ENCODE results near the gene ITGA2.

The ITGA2 gene

DNA sequence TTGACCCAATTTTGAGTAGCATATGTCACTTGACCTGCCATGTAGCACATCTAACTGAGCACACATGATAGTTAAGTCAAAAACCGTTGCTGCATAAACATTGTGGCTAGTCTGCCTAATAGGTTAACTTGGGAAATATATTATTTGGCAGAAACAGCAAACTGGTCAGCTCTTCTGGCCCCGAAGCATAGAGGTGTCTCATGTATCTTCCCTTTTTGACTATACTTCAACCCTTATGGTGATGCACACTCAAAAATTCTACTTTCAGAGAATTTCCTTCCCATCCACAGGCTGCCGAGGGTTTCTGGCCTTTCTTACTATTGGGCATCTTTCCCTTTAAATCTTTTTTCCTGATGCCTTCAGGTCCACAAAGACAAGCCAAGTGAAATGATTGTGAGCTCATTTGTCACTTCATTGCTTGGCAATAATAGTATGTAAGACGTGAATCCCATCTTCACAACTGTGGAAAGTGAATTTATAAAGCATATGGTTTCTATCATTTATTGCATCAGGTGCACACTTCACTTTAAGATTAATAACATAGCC, 79.2 kb downstream of the ITGA2 start:
- TF ChIP-seq TOX (CRISPR knock-in tag; IDR thresholded peaks at IDR 0.05; ENCODE audit: borderline replicate concordance) (no peak), OSR1 (CRISPR knock-in tag; IDR thresholded peaks at IDR 0.05) (no peak), ARNTL (CRISPR knock-in tag; IDR thresholded peaks at IDR 0.05; ENCODE audit: borderline replicate concordance, low read depth) (no peak), PPARA (CRISPR knock-in tag; IDR thresholded peaks at IDR 0.05; ENCODE audit: borderline replicate concordance) (no peak), ISL1 (CRISPR knock-in tag; IDR thresholded peaks at IDR 0.05) (no peak), ZFP30 (CRISPR knock-in tag; IDR thresholded peaks at IDR 0.05) (no peak), GLIS3 (CRISPR knock-in tag; IDR thresholded peaks at IDR 0.05) (no peak), RARB (CRISPR knock-in tag; IDR thresholded peaks at IDR 0.05) (no peak), ZNF8 (CRISPR knock-in tag; IDR thresholded peaks at IDR 0.05) (no peak), ESRRG (CRISPR knock-in tag; IDR thresholded peaks at IDR 0.05) (no peak), ZFP3 (CRISPR knock-in tag; IDR thresholded peaks at IDR 0.05) (no peak)
- TF ChIP-seq, protein P1, sequence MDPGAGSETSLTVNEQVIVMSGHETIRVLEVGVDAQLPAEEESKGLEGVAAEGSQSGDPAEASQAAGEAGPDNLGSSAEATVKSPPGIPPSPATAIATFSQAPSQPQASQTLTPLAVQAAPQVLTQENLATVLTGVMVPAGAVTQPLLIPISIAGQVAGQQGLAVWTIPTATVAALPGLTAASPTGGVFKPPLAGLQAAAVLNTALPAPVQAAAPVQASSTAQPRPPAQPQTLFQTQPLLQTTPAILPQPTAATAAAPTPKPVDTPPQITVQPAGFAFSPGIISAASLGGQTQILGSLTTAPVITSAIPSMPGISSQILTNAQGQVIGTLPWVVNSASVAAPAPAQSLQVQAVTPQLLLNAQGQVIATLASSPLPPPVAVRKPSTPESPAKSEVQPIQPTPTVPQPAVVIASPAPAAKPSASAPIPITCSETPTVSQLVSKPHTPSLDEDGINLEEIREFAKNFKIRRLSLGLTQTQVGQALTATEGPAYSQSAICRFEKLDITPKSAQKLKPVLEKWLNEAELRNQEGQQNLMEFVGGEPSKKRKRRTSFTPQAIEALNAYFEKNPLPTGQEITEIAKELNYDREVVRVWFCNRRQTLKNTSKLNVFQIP (CRISPR knock-in tag; IDR thresholded peaks at IDR 0.05; ENCODE audit: borderline replicate concordance, low read depth): no peak
- TF ChIP-seq, protein P2, sequence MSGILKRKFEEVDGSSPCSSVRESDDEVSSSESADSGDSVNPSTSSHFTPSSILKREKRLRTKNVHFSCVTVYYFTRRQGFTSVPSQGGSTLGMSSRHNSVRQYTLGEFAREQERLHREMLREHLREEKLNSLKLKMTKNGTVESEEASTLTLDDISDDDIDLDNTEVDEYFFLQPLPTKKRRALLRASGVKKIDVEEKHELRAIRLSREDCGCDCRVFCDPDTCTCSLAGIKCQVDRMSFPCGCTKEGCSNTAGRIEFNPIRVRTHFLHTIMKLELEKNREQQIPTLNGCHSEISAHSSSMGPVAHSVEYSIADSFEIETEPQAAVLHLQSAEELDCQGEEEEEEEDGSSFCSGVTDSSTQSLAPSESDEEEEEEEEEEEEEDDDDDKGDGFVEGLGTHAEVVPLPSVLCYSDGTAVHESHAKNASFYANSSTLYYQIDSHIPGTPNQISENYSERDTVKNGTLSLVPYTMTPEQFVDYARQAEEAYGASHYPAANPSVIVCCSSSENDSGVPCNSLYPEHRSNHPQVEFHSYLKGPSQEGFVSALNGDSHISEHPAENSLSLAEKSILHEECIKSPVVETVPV (CRISPR knock-in tag; IDR thresholded peaks at IDR 0.05): no peak
- no peak for ATAC-seq

DNA sequence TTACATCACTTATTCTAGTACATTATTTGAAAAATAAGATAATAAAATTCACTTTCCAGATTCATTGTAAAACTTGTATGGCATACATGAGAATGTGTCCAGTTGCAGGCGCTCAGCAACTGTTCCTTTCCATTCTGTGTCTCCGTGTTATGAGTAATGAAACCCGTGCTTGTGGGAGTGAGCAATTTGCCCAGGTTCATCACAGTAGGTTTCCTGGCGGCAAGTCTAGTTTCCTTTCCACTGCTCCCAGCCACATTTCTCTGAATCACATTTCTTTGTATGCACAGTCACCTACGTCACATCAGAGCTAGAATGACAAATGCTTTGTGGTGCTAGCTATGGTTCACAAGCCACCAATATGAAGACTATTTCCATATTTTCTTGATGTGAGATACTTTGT, 80.5 kb downstream of the ITGA2 start:
- no peak for ATAC-seq
- TF ChIP-seq ZNF8 (CRISPR knock-in tag; IDR thresholded peaks at IDR 0.05): no peak
- TF ChIP-seq PPARA (CRISPR knock-in tag; IDR thresholded peaks at IDR 0.05; ENCODE audit: borderline replicate concordance): no peak
- TF ChIP-seq GLIS3 (CRISPR knock-in tag; IDR thresholded peaks at IDR 0.05): no peak
- TF ChIP-seq TCF4 (CRISPR knock-in tag; IDR thresholded peaks at IDR 0.05; ENCODE audit: borderline replicate concordance): no peak
- no peak for TF ChIP-seq SNAI2 (CRISPR knock-in tag; IDR thresholded peaks at IDR 0.05)
- no peak for TF ChIP-seq RARB (CRISPR knock-in tag; IDR thresholded peaks at IDR 0.05)
- no peak for TF ChIP-seq ZNF70 (CRISPR knock-in tag; IDR thresholded peaks at IDR 0.05)
- TF ChIP-seq, protein P3, sequence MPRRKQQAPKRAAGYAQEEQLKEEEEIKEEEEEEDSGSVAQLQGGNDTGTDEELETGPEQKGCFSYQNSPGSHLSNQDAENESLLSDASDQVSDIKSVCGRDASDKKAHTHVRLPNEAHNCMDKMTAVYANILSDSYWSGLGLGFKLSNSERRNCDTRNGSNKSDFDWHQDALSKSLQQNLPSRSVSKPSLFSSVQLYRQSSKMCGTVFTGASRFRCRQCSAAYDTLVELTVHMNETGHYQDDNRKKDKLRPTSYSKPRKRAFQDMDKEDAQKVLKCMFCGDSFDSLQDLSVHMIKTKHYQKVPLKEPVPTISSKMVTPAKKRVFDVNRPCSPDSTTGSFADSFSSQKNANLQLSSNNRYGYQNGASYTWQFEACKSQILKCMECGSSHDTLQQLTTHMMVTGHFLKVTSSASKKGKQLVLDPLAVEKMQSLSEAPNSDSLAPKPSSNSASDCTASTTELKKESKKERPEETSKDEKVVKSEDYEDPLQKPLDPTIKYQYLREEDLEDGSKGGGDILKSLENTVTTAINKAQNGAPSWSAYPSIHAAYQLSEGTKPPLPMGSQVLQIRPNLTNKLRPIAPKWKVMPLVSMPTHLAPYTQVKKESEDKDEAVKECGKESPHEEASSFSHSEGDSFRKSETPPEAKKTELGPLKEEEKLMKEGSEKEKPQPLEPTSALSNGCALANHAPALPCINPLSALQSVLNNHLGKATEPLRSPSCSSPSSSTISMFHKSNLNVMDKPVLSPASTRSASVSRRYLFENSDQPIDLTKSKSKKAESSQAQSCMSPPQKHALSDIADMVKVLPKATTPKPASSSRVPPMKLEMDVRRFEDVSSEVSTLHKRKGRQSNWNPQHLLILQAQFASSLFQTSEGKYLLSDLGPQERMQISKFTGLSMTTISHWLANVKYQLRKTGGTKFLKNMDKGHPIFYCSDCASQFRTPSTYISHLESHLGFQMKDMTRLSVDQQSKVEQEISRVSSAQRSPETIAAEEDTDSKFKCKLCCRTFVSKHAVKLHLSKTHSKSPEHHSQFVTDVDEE (CRISPR knock-in tag; IDR thresholded peaks at IDR 0.05): no peak
- no peak for TF ChIP-seq ESRRG (CRISPR knock-in tag; IDR thresholded peaks at IDR 0.05)
- TF ChIP-seq, protein P4, sequence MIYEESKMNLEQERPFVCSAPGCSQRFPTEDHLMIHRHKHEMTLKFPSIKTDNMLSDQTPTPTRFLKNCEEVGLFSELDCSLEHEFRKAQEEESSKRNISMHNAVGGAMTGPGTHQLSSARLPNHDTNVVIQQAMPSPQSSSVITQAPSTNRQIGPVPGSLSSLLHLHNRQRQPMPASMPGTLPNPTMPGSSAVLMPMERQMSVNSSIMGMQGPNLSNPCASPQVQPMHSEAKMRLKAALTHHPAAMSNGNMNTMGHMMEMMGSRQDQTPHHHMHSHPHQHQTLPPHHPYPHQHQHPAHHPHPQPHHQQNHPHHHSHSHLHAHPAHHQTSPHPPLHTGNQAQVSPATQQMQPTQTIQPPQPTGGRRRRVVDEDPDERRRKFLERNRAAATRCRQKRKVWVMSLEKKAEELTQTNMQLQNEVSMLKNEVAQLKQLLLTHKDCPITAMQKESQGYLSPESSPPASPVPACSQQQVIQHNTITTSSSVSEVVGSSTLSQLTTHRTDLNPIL (CRISPR knock-in tag; IDR thresholded peaks at IDR 0.05; ENCODE audit: low read depth): no peak
- TF ChIP-seq OSR1 (CRISPR knock-in tag; IDR thresholded peaks at IDR 0.05): no peak
- TF ChIP-seq ISL1 (CRISPR knock-in tag; IDR thresholded peaks at IDR 0.05): no peak
- TF ChIP-seq, protein P5, sequence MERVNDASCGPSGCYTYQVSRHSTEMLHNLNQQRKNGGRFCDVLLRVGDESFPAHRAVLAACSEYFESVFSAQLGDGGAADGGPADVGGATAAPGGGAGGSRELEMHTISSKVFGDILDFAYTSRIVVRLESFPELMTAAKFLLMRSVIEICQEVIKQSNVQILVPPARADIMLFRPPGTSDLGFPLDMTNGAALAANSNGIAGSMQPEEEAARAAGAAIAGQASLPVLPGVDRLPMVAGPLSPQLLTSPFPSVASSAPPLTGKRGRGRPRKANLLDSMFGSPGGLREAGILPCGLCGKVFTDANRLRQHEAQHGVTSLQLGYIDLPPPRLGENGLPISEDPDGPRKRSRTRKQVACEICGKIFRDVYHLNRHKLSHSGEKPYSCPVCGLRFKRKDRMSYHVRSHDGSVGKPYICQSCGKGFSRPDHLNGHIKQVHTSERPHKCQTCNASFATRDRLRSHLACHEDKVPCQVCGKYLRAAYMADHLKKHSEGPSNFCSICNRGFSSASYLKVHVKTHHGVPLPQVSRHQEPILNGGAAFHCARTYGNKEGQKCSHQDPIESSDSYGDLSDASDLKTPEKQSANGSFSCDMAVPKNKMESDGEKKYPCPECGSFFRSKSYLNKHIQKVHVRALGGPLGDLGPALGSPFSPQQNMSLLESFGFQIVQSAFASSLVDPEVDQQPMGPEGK (CRISPR knock-in tag; IDR thresholded peaks at IDR 0.05; ENCODE audit: borderline replicate concordance): no peak
- TF ChIP-seq TOX (CRISPR knock-in tag; IDR thresholded peaks at IDR 0.05; ENCODE audit: borderline replicate concordance): no peak
- no peak for TF ChIP-seq BACH2 (CRISPR knock-in tag; IDR thresholded peaks at IDR 0.05; ENCODE audit: borderline replicate concordance)
- no peak for TF ChIP-seq ZNF565 (CRISPR knock-in tag; conservative IDR thresholded peaks at IDR 0.05; ENCODE audit: low read depth)
- TF ChIP-seq, protein P1 (CRISPR knock-in tag; IDR thresholded peaks at IDR 0.05; ENCODE audit: borderline replicate concordance, low read depth): no peak
- TF ChIP-seq, protein P2 (CRISPR knock-in tag; IDR thresholded peaks at IDR 0.05): no peak
- no peak for TF ChIP-seq CSDC2 (CRISPR knock-in tag; IDR thresholded peaks at IDR 0.05)

Data from SK-N-SH treated with all-trans-retinoic acid at 6 μM for 48 hours (cell line).